H1 (cell line): ENCODE measurements around the gene TEX35. TPM values are rescaled to one million over a fixed set of nuclear protein-coding genes. Genes with fewer than 3 reads are reported as not detected.

Source experiments
- CTCF ChIA-PET: fragments of 300-600 bp; sonication (Branson Sonifier 250); formaldehyde crosslinking; loops from one replicate; lab custom pipeline; 2021; ENCODE audit not compliant: partially characterized antibody; lab: Charles Lee
- POLR2A ChIA-PET: fragments of 300-600 bp; sonication (Branson Sonifier 250); formaldehyde crosslinking; loops from one replicate; lab custom pipeline; 2021; ENCODE audit warnings: inconsistent platforms; ENCODE audit not compliant: partially characterized antibody; lab: Charles Lee
- DNase-seq, 2 experiments: peaks; one replicate each; pipeline versions ENCODE4 v3.0.0 to v3.0.0-alpha.2; 2010 to 2022; ENCODE audit warnings: low spot score in 2 of 2, low read depth in 1 of 2, mixed read lengths in 1 of 2
- FAIRE-seq: peaks from 2 replicates; lab custom pipeline; 2011; peaks lifted over from hg19 to GRCh38; lab: Jason Lieb, UNC
- H2AFZ ChIP-seq: 2 replicates; pipeline ENCODE4 v1.8.1; 2012; ENCODE audit warnings: low read length, inconsistent platforms
- H2AK5ac ChIP-seq: 2 replicates; pipeline ENCODE4 v1.6.1; 2013; ENCODE audit warnings: low read depth, low read length
- H2BK120ac ChIP-seq: replicated peaks from 2 replicates; pipeline ENCODE3; 2013; ENCODE audit warnings: low read depth, low read length, inconsistent platforms
- H2BK12ac ChIP-seq: 2 replicates; pipeline ENCODE4 v1.6.1; 2013; ENCODE audit warnings: low read depth, low read length
- H2BK15ac ChIP-seq: 2 replicates; pipeline ENCODE4 v1.6.1; 2013; ENCODE audit warnings: low read length
- H2BK20ac ChIP-seq: 2 replicates; pipeline ENCODE4 v1.6.1; 2013; ENCODE audit warnings: low read length
- H2BK5ac ChIP-seq: 2 replicates; pipeline ENCODE4 v1.6.1; 2013; ENCODE audit warnings: low read depth, low read length
- H3K14ac ChIP-seq: 2 replicates; pipeline ENCODE4 v1.6.1; 2013; ENCODE audit warnings: inconsistent platforms; ENCODE audit not compliant: insufficient read length
- H3K18ac ChIP-seq: 2 replicates; pipeline ENCODE4 v1.6.1; 2013; ENCODE audit warnings: low read length; ENCODE audit errors: extremely low read depth
- H3K23ac ChIP-seq: 2 replicates; pipeline ENCODE4 v1.6.1; 2013; ENCODE audit warnings: inconsistent platforms; ENCODE audit not compliant: insufficient read length
- H3K23me2 ChIP-seq: 2 replicates; pipeline ENCODE4 v1.6.1; 2013; ENCODE audit warnings: low read depth, low read length
- H3K27ac ChIP-seq: 2 replicates; pipeline ENCODE4 v1.6.1; 2011; ENCODE audit warnings: low read depth, low read length, inconsistent platforms
- H3K27me3 ChIP-seq, 4 experiments: replicated peaks in 1 of 4; 1 replicate in 1 of 4; 2 replicates in 3 of 4; pipeline versions ENCODE4 v1.6.1 to v1.8.1; 2011 to 2013; ENCODE audit warnings: low read length in 3 of 4, mild to moderate bottlenecking in 3 of 4, inconsistent platforms in 2 of 4, mixed read lengths in 2 of 4, moderate library complexity in 1 of 4; ENCODE audit not compliant: control insufficient read depth in 3 of 4, insufficient read depth in 3 of 4; ENCODE audit errors: extremely low read depth in 1 of 4
- H3K36me3 ChIP-seq, 4 experiments: 2 replicates each; pipeline versions ENCODE4 v1.6.1 to v1.8.1; 2011 to 2013; ENCODE audit warnings: mild to moderate bottlenecking in 4 of 4, low read length in 3 of 4, moderate library complexity in 2 of 4, control low read depth in 1 of 4, inconsistent platforms in 1 of 4; ENCODE audit not compliant: insufficient read depth in 4 of 4, control insufficient read depth in 2 of 4
- H3K4ac ChIP-seq: replicated peaks from 2 replicates; pipeline ENCODE3; 2013; ENCODE audit warnings: low read length, low read depth, mixed read lengths, inconsistent platforms; ENCODE audit not compliant: insufficient read length
- H3K4me1 ChIP-seq, 4 experiments: replicated peaks in 1 of 4; 1 replicate in 1 of 4; 2 replicates in 3 of 4; pipeline versions ENCODE4 v1.6.1 to v1.8.1; 2011 to 2013; ENCODE audit warnings: low read length in 3 of 4, inconsistent platforms in 2 of 4, mixed read lengths in 1 of 4; ENCODE audit not compliant: insufficient read depth in 4 of 4, control insufficient read depth in 3 of 4
- H3K4me2 ChIP-seq, 2 experiments: 2 replicates each; pipeline versions ENCODE4 v1.6.1 to v1.8.1; 2011 to 2013; ENCODE audit warnings: low read depth in 2 of 2, low read length in 2 of 2, control low read depth in 1 of 2, inconsistent platforms in 1 of 2, mild to moderate bottlenecking in 1 of 2; ENCODE audit not compliant: insufficient read depth in 1 of 2
- H3K4me3 ChIP-seq, 4 experiments: fragments of 200-600, 300-600 bp in 1 of 4; sonication (generic), shearing (Covaris generic), sonication (Bioruptor Twin) in 1 of 4; 2 replicates each; pipeline versions ENCODE4 v1.5.1 to v1.8.1; 2011 to 2016; ENCODE audit warnings: low read length in 4 of 4, low read depth in 3 of 4, control low read depth in 2 of 4, inconsistent platforms in 2 of 4, mild to moderate bottlenecking in 2 of 4, mixed read lengths in 1 of 4, moderate library complexity in 1 of 4; ENCODE audit not compliant: insufficient read depth in 2 of 4; ENCODE audit errors: extremely low read depth in 1 of 4
- H3K56ac ChIP-seq: replicated peaks from 2 replicates; pipeline ENCODE3; 2013; ENCODE audit warnings: low read depth, mild to moderate bottlenecking, mixed read lengths, low read length, inconsistent platforms; ENCODE audit not compliant: insufficient read length
- H3K79me1 ChIP-seq: 2 replicates; pipeline ENCODE4 v1.6.1; 2013; ENCODE audit warnings: low read depth, low read length, control low read depth
- H3K79me2 ChIP-seq, 2 experiments: 2 replicates each; pipeline versions ENCODE4 v1.6.1 to v1.8.1; 2012 to 2013; ENCODE audit warnings: low read length in 2 of 2, mild to moderate bottlenecking in 2 of 2, inconsistent platforms in 1 of 2; ENCODE audit not compliant: insufficient read depth in 2 of 2, control insufficient read depth in 1 of 2
- H3K9ac ChIP-seq, 4 experiments: replicated peaks in 1 of 4; 1 replicate in 1 of 4; 2 replicates in 3 of 4; pipeline versions ENCODE4 v1.6.1 to v1.8.1; 2011 to 2013; ENCODE audit warnings: low read depth in 3 of 4, low read length in 3 of 4, control low read depth in 2 of 4, mild to moderate bottlenecking in 2 of 4, moderate library complexity in 2 of 4, inconsistent platforms in 1 of 4; ENCODE audit errors: extremely low read depth in 1 of 4
- H3K9me3 ChIP-seq, 2 experiments: 2 replicates each; pipeline versions ENCODE4 v1.6.1 to v1.8.1; 2012 to 2013; ENCODE audit warnings: mild to moderate bottlenecking in 2 of 2, moderate library complexity in 2 of 2, control low read depth in 1 of 2, inconsistent platforms in 1 of 2, low read depth in 1 of 2, low read length in 1 of 2, mixed read lengths in 1 of 2; ENCODE audit not compliant: insufficient read depth in 2 of 2
- H4K20me1 ChIP-seq, 2 experiments: replicated peaks in 1 of 2; 2 replicates each; pipeline versions ENCODE3 to v1.8.1; 2011 to 2013; ENCODE audit warnings: inconsistent platforms in 2 of 2, low read length in 2 of 2, mild to moderate bottlenecking in 1 of 2; ENCODE audit not compliant: insufficient read depth in 2 of 2, control insufficient read depth in 1 of 2
- H4K5ac ChIP-seq: 2 replicates; pipeline ENCODE4 v1.6.1; 2013; ENCODE audit warnings: low read length, low read depth, mixed read lengths, inconsistent platforms; ENCODE audit not compliant: insufficient read length
- H4K8ac ChIP-seq: 2 replicates; pipeline ENCODE4 v1.8.0; 2013; ENCODE audit warnings: mild to moderate bottlenecking, moderate library complexity, low read length, inconsistent platforms; ENCODE audit not compliant: insufficient read depth; ENCODE audit errors: extremely low read depth
- H4K91ac ChIP-seq: replicated peaks from 2 replicates; pipeline ENCODE3; 2013; ENCODE audit warnings: low read length, mixed read lengths, inconsistent platforms; ENCODE audit not compliant: insufficient read length
- BRCA1 ChIP-seq: IDR thresholded peaks from 2 replicates; pipeline ENCODE4 v1.6.1; 2012; ENCODE audit warnings: low read depth, low read length, improper control_type of control experiment
- CBX8 ChIP-seq: fragments of 300-800, 300-1000 bp; sonication (generic); IDR thresholded peaks from 2 replicates; pipeline ENCODE4 v1.7.1; 2016; ENCODE audit warnings: low read depth, low read length, borderline replicate concordance
- CTCF ChIP-seq, 3 experiments: IDR thresholded peaks; 1 replicate in 2 of 3; 2 replicates in 1 of 3; pipeline versions ENCODE4 v1.5.1 to v1.6.1; 2011; ENCODE audit warnings: low read length in 3 of 3, mild to moderate bottlenecking in 3 of 3, inconsistent platforms in 2 of 3, low read depth in 1 of 3, moderate library complexity in 1 of 3; ENCODE audit not compliant: insufficient read depth in 1 of 3; ENCODE audit errors: control extremely low read depth in 1 of 3
- GTF2F1 ChIP-seq: IDR thresholded peaks from 2 replicates; pipeline ENCODE4 v1.6.1; 2012; ENCODE audit warnings: low read depth, low read length, improper control_type of control experiment, borderline replicate concordance
- JUN ChIP-seq: IDR thresholded peaks from 2 replicates; pipeline ENCODE4 v1.6.1; 2011; ENCODE audit warnings: low read depth, mild to moderate bottlenecking, improper control_type of control experiment, low read length
- POLR2A ChIP-seq, 2 experiments: IDR thresholded peaks; 1 replicate in 1 of 2; 2 replicates in 1 of 2; pipeline ENCODE4 v1.6.1; 2011; ENCODE audit warnings: low read depth in 2 of 2, low read length in 2 of 2, mild to moderate bottlenecking in 2 of 2; ENCODE audit errors: control extremely low read depth in 1 of 2
- POU5F1 ChIP-seq: IDR thresholded peaks from 2 replicates; pipeline ENCODE4 v1.6.1; 2011; ENCODE audit warnings: low read depth, mild to moderate bottlenecking, low read length, moderate library complexity
- RBBP5 ChIP-seq: IDR thresholded peaks from 2 replicates; pipeline ENCODE4 v1.7.1; 2012; ENCODE audit warnings: low read depth, mild to moderate bottlenecking, inconsistent platforms, low read length, moderate library complexity, borderline replicate concordance
- RFX5 ChIP-seq: IDR thresholded peaks from 2 replicates; pipeline ENCODE4 v1.6.1; 2011; ENCODE audit warnings: low read depth, low read length, improper control_type of control experiment, borderline replicate concordance
- SIN3A ChIP-seq, 2 experiments: IDR thresholded peaks in 1 of 2; conservative IDR thresholded peaks in 1 of 2; 2 replicates each; pipeline ENCODE4 v1.6.1; 2011 to 2012; ENCODE audit warnings: low read length in 2 of 2, improper control_type of control experiment in 1 of 2, low read depth in 1 of 2, mild to moderate bottlenecking in 1 of 2
- SP4 ChIP-seq: IDR thresholded peaks from 2 replicates; pipeline ENCODE4 v1.6.1; 2012; ENCODE audit warnings: low read length, inconsistent platforms
- TEAD4 ChIP-seq: IDR thresholded peaks from 2 replicates; pipeline ENCODE4 v1.6.1; 2012; ENCODE audit warnings: low read depth, low read length, inconsistent platforms, mixed read lengths
- WGBS, 2 experiments: shearing (Covaris generic) in 1 of 2; methylation state at CpG; one replicate each; pipeline versions ENCODE4 v1.1.6 to v1.1.7; 2013 to 2015; ENCODE audit warnings: low lambda C conversion rate in 2 of 2, mixed read lengths in 2 of 2, inconsistent platforms in 1 of 2, low coverage in 1 of 2, missing lambda C conversion rate in 1 of 2; ENCODE audit not compliant: insufficient replicate concordance in 2 of 2, insufficient coverage in 1 of 2, insufficient read length in 1 of 2; ENCODE audit errors: extremely low coverage in 1 of 2, missing lambda C conversion rate in 1 of 2; 5-methylcytosine and 5-hydroxymethylcytosine counted together
- polyA plus RNA-seq, 7 experiments: library from polyadenylated mRNA; depleted of rRNA in 3 of 7; stranded (reverse) in 5 of 7; unstranded in 2 of 7; fragments of >200 nt in 5 of 7; fragments of 200-250 nt in 2 of 7; gene quantifications; 1 replicate in 5 of 7; 2 replicates in 1 of 7; 4 replicates in 1 of 7; pipeline versions ENCODE4 v1.2.1 to v1.2.3, GENCODE V29; 2011 to 2013; ENCODE audit warnings: missing spikeins in 2 of 7, mixed read lengths in 2 of 7
- total RNA-seq: library from RNA; stranded (reverse); fragmentation: NEBNext Ultra II Directional; extraction: Animal tissue kit (Norgen Biotek cat#: 25700); gene quantifications from 2 replicates; pipeline ENCODE4 v1.2.1, GENCODE V29; 2021

The TEX35 gene
- total and polyA plus RNA-seq, 2 of the 8 experiments (the other 6 are each of a cell fraction or from before 2014, with no cell fraction given) = 0.03 TPM; not detected in 1

- no peaks in the 10 kb centered on the region for H3K79me2 ChIP-seq
- H3K79me1 ChIP-seq = no peaks in the 10 kb centered on the region
- H2BK12ac ChIP-seq = no peak overlapping the region
- H3K56ac ChIP-seq = no peak overlapping the region
- no peaks in the 10 kb centered on the region for H3K27me3 ChIP-seq
- H3K4me1 ChIP-seq = no peaks in the 10 kb centered on the region; a peak in 1 of 7 replicates
- ChIA-PET POLR2A (no interaction called here), CTCF (interaction anchor here (1.3 to 10.0 kb wide), 3 partner anchors 9 to 15 kb away, joined by 3 to 100 read pairs (median 4); no protein-coding TSS in a partner anchor)
- H3K27ac ChIP-seq = no peak overlapping the region
- no peak overlapping the region for H4K91ac ChIP-seq
- no peak overlapping the region for H2AFZ ChIP-seq
- no peak overlapping the region for H3K4me2 ChIP-seq
- H3K9me3 ChIP-seq = no peaks in the 10 kb centered on the region
- H4K5ac ChIP-seq = no peak overlapping the region
- H3K36me3 ChIP-seq = no peaks in the 10 kb centered on the region
- no peak overlapping the region for H3K23ac ChIP-seq
- no peak overlapping the region for H4K8ac ChIP-seq
- no peak for FAIRE-seq
- H2AK5ac ChIP-seq = no peak overlapping the region
- no peak overlapping the region for H2BK15ac ChIP-seq
- no peak overlapping the region for H3K9ac ChIP-seq
- H4K20me1 ChIP-seq = no peaks in the 10 kb centered on the region
- H3K4me3 ChIP-seq = no peak overlapping the region
- no peak overlapping the region for H3K4ac ChIP-seq
- DNase-seq = no peak
- H3K14ac ChIP-seq = no peak overlapping the region
- H3K23me2 ChIP-seq = no peaks in the 10 kb centered on the region
- H2BK120ac ChIP-seq = no peak overlapping the region
- no peak overlapping the region for H2BK20ac ChIP-seq
- H2BK5ac ChIP-seq = no peak overlapping the region
- H3K18ac ChIP-seq = no peak overlapping the region
- WGBS, 2 experiments = 89% methylated on average over 9 of the region's 9 CpGs; no CpG with 5 or more reads in 1 of the 2 experiments
- TF ChIP-seq BRCA1 (no peak), SIN3A (conservative IDR thresholded peaks at IDR 0.05 in 1 of 2, IDR thresholded peaks at IDR 0.05 in 1 of 2; ENCODE audit: low read depth in 1 of 2, low read length in 2 of 2) (no peak), POLR2A (IDR thresholded peaks at IDR 0.05; ENCODE audit: control extremely low read depth in 1 of 2, low read depth in 2 of 2, low read length in 2 of 2) (no peak), JUN (no peak), RFX5 (no peak), CBX8 (no peak), GTF2F1 (no peak), RBBP5 (no peak), POU5F1 (no peak), SP4 (no peak), CTCF (IDR thresholded peaks at IDR 0.05; ENCODE audit: control extremely low read depth in 1 of 3, insufficient read depth in 1 of 3, low read depth in 1 of 3, low read length in 3 of 3) (no peak), TEAD4 (no peak)
Measured at GRCh38 chr1:178490967-178491366, 21.9 kb upstream of the TEX35 start.
